Inferior parietal cortex (tissue), 1 donor: ENCODE data around the gene WNT8A.

Experiments used
- DNase-seq: peaks from one replicate; pipeline ENCODE4 v3.0.0-alpha.2; 2016; ENCODE audit errors: extremely low spot score

The WNT8A gene

DNA sequence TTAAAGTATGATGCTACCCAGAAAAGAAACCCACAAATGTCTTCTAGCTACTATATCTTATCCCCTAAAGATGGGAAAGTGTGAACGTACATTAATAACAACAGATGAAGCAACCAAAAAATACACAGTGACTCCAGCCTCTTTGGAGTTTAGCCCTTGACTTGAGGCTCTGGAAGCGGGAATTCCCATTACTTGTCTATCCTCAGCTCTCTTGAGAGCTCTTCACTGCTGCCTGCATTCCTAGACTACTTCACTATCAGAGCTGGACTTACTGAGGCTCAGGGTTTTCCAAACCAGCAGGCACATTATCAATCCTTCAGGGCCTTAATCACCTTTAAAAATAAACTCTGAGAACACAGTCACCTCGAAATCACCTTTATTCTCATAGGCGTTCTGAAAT, 56.4 kb downstream of the WNT8A start:
- DNase-seq = no peak
